A549 (cell line): Measurements from ENCODE around the gene HOXC10. TPM values are rescaled to one million over a fixed set of nuclear protein-coding genes. Genes with fewer than 3 reads are reported as not detected.

Source experiments
- ATAC-seq, 2 experiments: fragments of 200-7000 bp in 1 of 2; fragments of >200 bp in 1 of 2; cut with Nextera tagmentation in 1 of 2; cut with Tn5 transposase in 1 of 2; 3 replicates each; pipeline versions ENCODE4 v1.8.0 to v1.9.1; 2018 to 2020; ENCODE audit warnings: mild to moderate bottlenecking in 1 of 2, moderate library complexity in 1 of 2
- CTCF ChIA-PET: fragments of 300-600 bp; sonication (Branson Sonifier 250); formaldehyde crosslinking; extraction: SDS; loops from one replicate; lab custom pipeline; 2021; ENCODE audit warnings: antibody characterized with exemption, inconsistent platforms; lab: Yijun Ruan, JAX
- POLR2A ChIA-PET: fragments of 350-600 bp; formaldehyde crosslinking; extraction: SDS; loops from one replicate; lab custom pipeline; 2021; ENCODE audit warnings: antibody characterized with exemption, inconsistent platforms; lab: Yijun Ruan, JAX
- DNase-seq, 2 experiments: peaks; one replicate each; pipeline versions ENCODE4 v3.0.0 to v3.0.0-alpha.2; 2011 to 2016; ENCODE audit warnings: low read depth in 1 of 2, low spot score in 1 of 2
- FAIRE-seq: peaks from 2 replicates; lab custom pipeline; 2011; peaks lifted over from hg19 to GRCh38; lab: Jason Lieb, UNC
- H3K27ac ChIP-seq, 2 experiments: fragments of >200 bp; sonication (Bioruptor Twin); formaldehyde crosslinking; 3 replicates each; pipeline ENCODE4 v1.5.1; 2016 to 2017
- H3K4me1 ChIP-seq: fragments of >200 bp; sonication (Bioruptor Twin); formaldehyde crosslinking; 3 replicates; pipeline ENCODE4 v1.6.1; 2016
- H3K4me2 ChIP-seq: fragments of >200 bp; sonication (Bioruptor Twin); formaldehyde crosslinking; 3 replicates; pipeline ENCODE4 v1.6.1; 2016
- H3K4me3 ChIP-seq: fragments of >200 bp; sonication (Bioruptor Twin); formaldehyde crosslinking; 3 replicates; pipeline ENCODE4 v1.5.1; 2016
- H3K9me3 ChIP-seq: fragments of >200 bp; sonication (Bioruptor Twin); formaldehyde crosslinking; 3 replicates; pipeline ENCODE4 v1.6.1; 2016
- ATOH8 ChIP-seq: fragments of 250-450 bp; sonication (Bioruptor Pico); IDR thresholded peaks from 2 replicates; pipeline ENCODE4 v1.5.0; 2020; ENCODE audit warnings: low read depth, mild to moderate bottlenecking, moderate library complexity
- CBX8 ChIP-seq: fragments of 200-600 bp; sonication (generic); IDR thresholded peaks from 2 replicates; pipeline ENCODE4 v1.6.1; 2016
- CHD2 ChIP-seq: fragments of 150-350 bp; IDR thresholded peaks from 2 replicates; pipeline ENCODE4 v1.6.1; 2014; ENCODE audit warnings: low read length; ENCODE audit not compliant: partially characterized antibody
- EHF ChIP-seq: fragments of 250-450 bp; sonication (Bioruptor Pico); IDR thresholded peaks from 2 replicates; pipeline ENCODE4 v1.5.0; 2020; ENCODE audit warnings: mild to moderate bottlenecking
- EHMT2 ChIP-seq: fragments of 200-600 bp; sonication (generic); IDR thresholded peaks from 2 replicates; pipeline ENCODE4 v1.6.1; 2016; ENCODE audit warnings: antibody characterized with exemption, low read depth, mild to moderate bottlenecking, moderate library complexity
- ELK1 ChIP-seq: fragments of 150-350 bp; IDR thresholded peaks from 2 replicates; pipeline ENCODE4 v1.6.1; 2014; ENCODE audit warnings: low read depth, mild to moderate bottlenecking, low read length
- FOSB ChIP-seq: fragments of 250-450 bp; sonication (Bioruptor Pico); IDR thresholded peaks from 2 replicates; pipeline ENCODE4 v1.5.0; 2020; ENCODE audit warnings: mild to moderate bottlenecking, moderate library complexity
- HES2 ChIP-seq: fragments of >200 bp; sonication (Bioruptor Twin); formaldehyde crosslinking; IDR thresholded peaks from 2 replicates; pipeline ENCODE4 v1.6.1; 2016
- HEYL ChIP-seq: fragments of 250-450 bp; sonication (Bioruptor Pico); IDR thresholded peaks from 2 replicates; pipeline ENCODE4 v1.8.0; 2021; ENCODE audit warnings: mild to moderate bottlenecking, moderate library complexity
- KDM1A ChIP-seq: fragments of 200-600 bp; sonication (generic); IDR thresholded peaks from 2 replicates; pipeline ENCODE4 v1.6.1; 2016; ENCODE audit warnings: low read depth, mild to moderate bottlenecking
- MAX ChIP-seq: IDR thresholded peaks from 2 replicates; pipeline ENCODE4 v1.6.1; 2012
- NPAS2 ChIP-seq: fragments of 250-450 bp; sonication (Bioruptor Pico); IDR thresholded peaks from 2 replicates; pipeline ENCODE4 v1.8.0; 2022; ENCODE audit warnings: mild to moderate bottlenecking, moderate library complexity, borderline replicate concordance
- NR3C1 ChIP-seq: fragments of >200 bp; sonication (Bioruptor Twin); formaldehyde crosslinking; IDR thresholded peaks from 3 replicates; pipeline ENCODE4 v1.6.1; 2017
- PHF8 ChIP-seq: fragments of 200-600 bp; sonication (generic); IDR thresholded peaks from 2 replicates; pipeline ENCODE4 v1.6.1; 2016; ENCODE audit warnings: low read depth, mild to moderate bottlenecking, antibody characterized with exemption, moderate library complexity, borderline replicate concordance
- POLR2AphosphoS2 ChIP-seq: conservative IDR thresholded peaks from 2 replicates; pipeline ENCODE4 v1.6.1; 2012; ENCODE audit warnings: low read length, improper control_type of control experiment, inconsistent platforms
- RARB ChIP-seq: fragments of 250-450 bp; sonication (Bioruptor Pico); IDR thresholded peaks from 2 replicates; pipeline ENCODE4 v1.8.0; 2021; ENCODE audit warnings: mild to moderate bottlenecking, moderate library complexity
- RCOR1 ChIP-seq: fragments of 150-350 bp; IDR thresholded peaks from 2 replicates; pipeline ENCODE4 v1.6.1; 2014; ENCODE audit warnings: antibody characterized with exemption, low read length, low read depth
- ZC3H11A ChIP-seq: fragments of 450-650 bp; IDR thresholded peaks from 2 replicates; pipeline ENCODE4 v1.6.1; 2014; ENCODE audit warnings: antibody characterized with exemption, mild to moderate bottlenecking
- ZFP36 ChIP-seq: fragments of 450-650 bp; IDR thresholded peaks from 2 replicates; pipeline ENCODE4 v1.6.1; 2014; ENCODE audit warnings: borderline replicate concordance; ENCODE audit not compliant: partially characterized antibody
- WGBS: methylation state at CpG from one replicate; pipeline ENCODE4 v1.1.6; 2017; ENCODE audit errors: missing lambda C conversion rate; 5-methylcytosine and 5-hydroxymethylcytosine counted together
- polyA plus RNA-seq, 4 experiments: library from polyadenylated mRNA; depleted of rRNA in 3 of 4; stranded (reverse); fragments of >200 nt; fragmentation: RNase III in 1 of 4; extraction: RNeasy Plus Mini Kit Qiagen cat#74134 plus additional on column Dnase treatment in 1 of 4; gene quantifications; 2 replicates in 3 of 4; 3 replicates in 1 of 4; pipeline ENCODE4 v1.2.3, GENCODE V29; 2011 to 2017
- TF ChIP-seq, protein P1 (sequence below): fragments of >200 bp; sonication (Bioruptor Twin); formaldehyde crosslinking; IDR thresholded peaks from 3 replicates; pipeline ENCODE4 v1.6.1; 2016

The HOXC10 gene
- polyA plus RNA-seq, 2 of the 4 experiments (the other 2 are of a cell fraction): 2.9 to 3.2 TPM

- ChIA-PET CTCF (interaction anchor here (0.6 to 27.9 kb wide), 6 partner anchors 16 to 180 kb away, joined by 3 to 476 read pairs (median 5); partner anchors contain the start of gene SMUG1), POLR2A (interaction anchor here (1.0 kb wide), 1 partner anchor 19 kb away, joined by 3 read pairs; the partner anchor contains the start of gene HOXC4)
- no peak overlapping the region for H3K27ac ChIP-seq
Measured at GRCh38 chr12:54034785-54035310, 49.9 kb downstream of the HOXC10 start.

GRCh38 chr12:54035568-54036264, 50.8 kb downstream of the HOXC10 start:
- Histone ChIP-seq H3K4me1 (peaks cover 7% of the 10 kb centered on the region; the same call in 1 of the 3 replicates), H3K4me2 (no peak overlapping the region), H3K27ac (no peak overlapping the region), H3K9me3 (no peaks in the 10 kb centered on the region), H3K4me3 (no peak overlapping the region)
- TF ChIP-seq FOSB (no peak), ELK1 (no peak), ZFP36 (no peak), RARB (no peak), CHD2 (no peak), ZC3H11A (no peak), HEYL (no peak), RCOR1 (no peak)
- POLR2A ChIA-PET: interaction anchor here (1.0 to 1.6 kb wide), 2 partner anchors 18 kb away, joined by 3 to 5 read pairs; partner anchors contain the start of gene HOXC4
- CTCF ChIA-PET: interaction anchor here (0.6 to 27.9 kb wide), 10 partner anchors 9 to 208 kb away, joined by 3 to 476 read pairs (median 4); partner anchors contain the start of gene SMUG1
- DNase-seq (no peak), FAIRE-seq (no peak), ATAC-seq (no peak)
- 82% methylated on average over 4 of the region's 6 CpGs for WGBS

More at GRCh38 chr12:54034785-54035310, 49.9 kb downstream of the HOXC10 start:
- DNase-seq (no peak), FAIRE-seq (no peak), ATAC-seq (no peak)
- Histone ChIP-seq H3K4me3 (no peak overlapping the region), H3K9me3 (no peaks in the 10 kb centered on the region), H3K4me1 (peaks cover 7% of the 10 kb centered on the region; the same call in 1 of the 3 replicates), H3K4me2 (no peak overlapping the region)
- TF ChIP-seq POLR2AphosphoS2: no peak
- TF ChIP-seq MAX: no peak
- TF ChIP-seq HES2: no peak
- TF ChIP-seq CBX8: no peak
- TF ChIP-seq NR3C1: no peak
- TF ChIP-seq EHMT2: no peak
- TF ChIP-seq PHF8: no peak
- TF ChIP-seq ATOH8 (CRISPR knock-in tag): no peak
- TF ChIP-seq, protein P1, sequence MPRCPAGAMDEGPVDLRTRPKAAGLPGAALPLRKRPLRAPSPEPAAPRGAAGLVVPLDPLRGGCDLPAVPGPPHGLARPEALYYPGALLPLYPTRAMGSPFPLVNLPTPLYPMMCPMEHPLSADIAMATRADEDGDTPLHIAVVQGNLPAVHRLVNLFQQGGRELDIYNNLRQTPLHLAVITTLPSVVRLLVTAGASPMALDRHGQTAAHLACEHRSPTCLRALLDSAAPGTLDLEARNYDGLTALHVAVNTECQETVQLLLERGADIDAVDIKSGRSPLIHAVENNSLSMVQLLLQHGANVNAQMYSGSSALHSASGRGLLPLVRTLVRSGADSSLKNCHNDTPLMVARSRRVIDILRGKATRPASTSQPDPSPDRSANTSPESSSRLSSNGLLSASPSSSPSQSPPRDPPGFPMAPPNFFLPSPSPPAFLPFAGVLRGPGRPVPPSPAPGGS: no peak
- no peak for TF ChIP-seq ELK1
- TF ChIP-seq KDM1A: no peak
- no peak for TF ChIP-seq NPAS2 (CRISPR knock-in tag)
- TF ChIP-seq EHF (CRISPR knock-in tag): no peak
- 94% methylated on average over 17 of the region's 22 CpGs for WGBS
